Common myeloid progenitor, CD34-positive (primary cell): ENCODE measurements around the gene PLCB4.
A peak's percentile ranks its signal among the peaks of the same experiment; 100 is the strongest.
"Not testable (repeated sequence)": the region's sequence is repeated elsewhere in the genome, so short reads cannot be mapped to it uniquely, and the experiment has no call there.

Experiments used
- CTCF ChIA-PET: fragments of 350-600 bp; sonication (Branson Sonifier 250); formaldehyde crosslinking; loops from one replicate; lab custom pipeline; 2021; ENCODE audit warnings: antibody characterized with exemption; lab: Charles Lee
- POLR2A ChIA-PET: fragments of 350-600 bp; sonication (Branson Sonifier 250); formaldehyde crosslinking; loops from one replicate; lab custom pipeline; 2021; ENCODE audit warnings: antibody characterized with exemption; lab: Charles Lee
- DNase-seq, 3 donors: peaks; one replicate each; pipeline versions ENCODE4 v3.0.0 to v3.0.0-alpha.2; 2013
- H3K27ac ChIP-seq, 2 experiments: 1 replicate in 1 of 2; 2 replicates in 1 of 2; pipeline ENCODE4 v1.7.0; 2013; ENCODE audit warnings: inconsistent platforms in 2 of 2, low read length in 2 of 2, mild to moderate bottlenecking in 2 of 2, low read depth in 1 of 2, moderate library complexity in 1 of 2; ENCODE audit not compliant: severe bottlenecking in 2 of 2, insufficient read depth in 1 of 2, poor library complexity in 1 of 2
- H3K27me3 ChIP-seq, 5 experiments: replicated peaks in 2 of 5; 1 replicate in 3 of 5; 2 replicates in 2 of 5; pipeline versions ENCODE4 v1.6.1 to v1.7.0; 2013; ENCODE audit warnings: low read length in 4 of 5, mild to moderate bottlenecking in 2 of 5, moderate library complexity in 2 of 5, inconsistent platforms in 1 of 5; ENCODE audit not compliant: insufficient read depth in 5 of 5, control insufficient read depth in 4 of 5
- H3K36me3 ChIP-seq, 4 experiments: 1 replicate in 2 of 4; 2 replicates in 2 of 4; pipeline versions ENCODE4 v1.6.1 to v1.7.0; 2013; ENCODE audit warnings: low read length in 3 of 4, control low read depth in 1 of 4, mild to moderate bottlenecking in 1 of 4; ENCODE audit not compliant: control insufficient read depth in 4 of 4, insufficient read depth in 4 of 4
- H3K4me1 ChIP-seq, 4 experiments: 1 replicate in 3 of 4; 2 replicates in 1 of 4; pipeline versions ENCODE4 v1.6.1 to v1.7.1; 2013; ENCODE audit warnings: low read length in 3 of 4, mild to moderate bottlenecking in 3 of 4, control low read depth in 1 of 4, inconsistent platforms in 1 of 4, moderate library complexity in 1 of 4; ENCODE audit not compliant: control insufficient read depth in 4 of 4, insufficient read depth in 4 of 4; ENCODE audit errors: control extremely low read depth in 1 of 4
- H3K4me3 ChIP-seq, 7 experiments: 1 replicate in 4 of 7; 2 replicates in 3 of 7; pipeline versions ENCODE4 v1.5.1 to v1.7.0; 2013; ENCODE audit warnings: mild to moderate bottlenecking in 7 of 7, low read length in 6 of 7, moderate library complexity in 6 of 7, inconsistent platforms in 2 of 7, low read depth in 2 of 7, control low read depth in 1 of 7; ENCODE audit not compliant: insufficient read depth in 4 of 7, control insufficient read depth in 1 of 7; ENCODE audit errors: extremely low read depth in 1 of 7
- H3K9me3 ChIP-seq, 5 experiments: 1 replicate in 4 of 5; 2 replicates in 1 of 5; pipeline versions ENCODE4 v1.6.1 to v1.7.1; 2013; ENCODE audit warnings: low read length in 4 of 5, mild to moderate bottlenecking in 2 of 5, inconsistent platforms in 1 of 5, low read depth in 1 of 5, moderate library complexity in 1 of 5; ENCODE audit not compliant: control insufficient read depth in 4 of 5, insufficient read depth in 2 of 5; ENCODE audit errors: control extremely low read depth in 1 of 5
- WGBS: methylation state at CpG from one replicate; pipeline ENCODE4 v1.1.5; 2013; ENCODE audit not compliant: insufficient coverage; 5-methylcytosine and 5-hydroxymethylcytosine counted together

The PLCB4 gene

GRCh38 chr20:9147547-9148024 lies 78.7 kb downstream of the PLCB4 start:
- CTCF ChIA-PET = interaction anchor here (0.8 to 1.8 kb wide), 2 partner anchors 10 to 11 kb away, joined by 3 to 7 read pairs; no protein-coding TSS in a partner anchor
- no peak overlapping the region for H3K4me3 ChIP-seq
- no peak overlapping the region for H3K27ac ChIP-seq
- peaks cover 0 to 7% (median 4%) of the 10 kb centered on the region in 5 experiments for H3K9me3 ChIP-seq
- 83% methylated on average over 2 of the region's 2 CpGs for WGBS
- POLR2A ChIA-PET = no interaction called here
- no peaks in the 10 kb centered on the region for H3K27me3 ChIP-seq
- H3K36me3 ChIP-seq = no peaks in the 10 kb centered on the region
- DNase-seq = no peak
- H3K4me1 ChIP-seq = peaks cover 11 to 18% (median 14%) of the 10 kb centered on the region in 4 experiments

- Histone ChIP-seq H3K4me3 (no peak overlapping the region), H3K36me3 (no peaks in the 10 kb centered on the region), H3K27ac (no peak overlapping the region), H3K4me1 (peaks cover 11 to 18% (median 14%) of the 10 kb centered on the region in 4 experiments), H3K27me3 (no peaks in the 10 kb centered on the region), H3K9me3 (peaks cover 0 to 9% (median 7%) of the 10 kb centered on the region in 5 experiments)
- ChIA-PET POLR2A (no interaction called here), CTCF (no interaction called here)
- DNase-seq = no peak
- 100% methylated on average over 1 of the region's 3 CpGs for WGBS
Observed at GRCh38 chr20:9148291-9148690, 79.4 kb downstream of the PLCB4 start.

GRCh38 chr20:9149087-9149486 lies 80.2 kb downstream of the PLCB4 start:
- POLR2A ChIA-PET = no interaction called here

GRCh38 chr20:9149796-9150195 lies 80.9 kb downstream of the PLCB4 start:
- Histone ChIP-seq H3K9me3 (peaks cover 0 to 12% (median 7%) of the 10 kb centered on the region in 5 experiments), H3K27me3 (no peaks in the 10 kb centered on the region), H3K4me3 (no peak overlapping the region), H3K27ac (no peak overlapping the region), H3K4me1 (peaks cover 10 to 17% (median 13%) of the 10 kb centered on the region in 4 experiments), H3K36me3 (no peaks in the 10 kb centered on the region)
- WGBS = 96% methylated on average over 3 of the region's 4 CpGs
- ChIA-PET CTCF (no interaction called here), POLR2A (no interaction called here)
- no peak for DNase-seq

More at GRCh38 chr20:9149087-9149486, 80.2 kb downstream of the PLCB4 start:
- WGBS = 69% methylated on average over 3 of the region's 3 CpGs
- peak; percentile 39 to 90 (median 75) for DNase-seq
- Histone ChIP-seq H3K9me3 (peaks cover 0 to 12% (median 7%) of the 10 kb centered on the region in 5 experiments), H3K4me1 (peaks cover 11 to 18% (median 14%) of the 10 kb centered on the region in 4 experiments), H3K4me3 (no peak overlapping the region), H3K27me3 (no peaks in the 10 kb centered on the region), H3K36me3 (no peaks in the 10 kb centered on the region), H3K27ac (no peak overlapping the region)
- CTCF ChIA-PET = no interaction called here

GRCh38 chr20:9150679-9151078 lies 81.8 kb downstream of the PLCB4 start:
- Histone ChIP-seq H3K36me3 (no peaks in the 10 kb centered on the region), H3K9me3 (peaks cover 0 to 12% (median 7%) of the 10 kb centered on the region in 5 experiments), H3K4me3 (no peak overlapping the region), H3K27ac (no peak overlapping the region), H3K27me3 (no peaks in the 10 kb centered on the region), H3K4me1 (peaks cover 1 to 8% (median 4%) of the 10 kb centered on the region in 4 experiments)
- CTCF ChIA-PET = no interaction called here
- DNase-seq = no peak
- 100% methylated on average over 1 of the region's 3 CpGs for WGBS
- POLR2A ChIA-PET = no interaction called here

GRCh38 chr20:9152139-9152538 lies 83.3 kb downstream of the PLCB4 start:
- CTCF ChIA-PET = interaction anchor here (0.9 to 1.2 kb wide), 2 partner anchors 24 to 33 kb away, joined by 3 read pairs; no protein-coding TSS in a partner anchor
- WGBS = 100% methylated on average over 1 of the region's 1 CpG
- not testable (repeated sequence) for DNase-seq

GRCh38 chr20:9154464-9155024 lies 85.7 kb downstream of the PLCB4 start:
- CTCF ChIA-PET = interaction anchor here (1.0 to 2.2 kb wide), 2 partner anchors 10 kb away, joined by 3 to 13 read pairs; no protein-coding TSS in a partner anchor
- no peak for DNase-seq
- H3K9me3 ChIP-seq = peaks cover 0 to 12% (median 5%) of the 10 kb centered on the region in 5 experiments
- no CpG with 5 or more reads among the region's 1 CpG for WGBS
- no peak overlapping the region for H3K4me3 ChIP-seq
- H3K27ac ChIP-seq = no peak overlapping the region
- no peaks in the 10 kb centered on the region for H3K27me3 ChIP-seq
- POLR2A ChIA-PET = no interaction called here
- peaks cover 0 to 6% (median 3%) of the 10 kb centered on the region in 4 experiments for H3K4me1 ChIP-seq
- no peaks in the 10 kb centered on the region for H3K36me3 ChIP-seq

More at GRCh38 chr20:9152139-9152538, 83.3 kb downstream of the PLCB4 start:
- H3K4me1 ChIP-seq, H3K36me3 ChIP-seq, H3K4me3 ChIP-seq, H3K27me3 ChIP-seq, POLR2A ChIA-PET, H3K27ac ChIP-seq: not testable (repeated sequence)
- H3K9me3 ChIP-seq = peaks cover 0 to 12% (median 5%) of the 10 kb centered on the region in 5 experiments
